Measurements from ENCODE around the gene NOLC1.
A peak's percentile ranks its signal among the peaks of the same experiment; 100 is the strongest.

Gene NOLC1

DNA sequence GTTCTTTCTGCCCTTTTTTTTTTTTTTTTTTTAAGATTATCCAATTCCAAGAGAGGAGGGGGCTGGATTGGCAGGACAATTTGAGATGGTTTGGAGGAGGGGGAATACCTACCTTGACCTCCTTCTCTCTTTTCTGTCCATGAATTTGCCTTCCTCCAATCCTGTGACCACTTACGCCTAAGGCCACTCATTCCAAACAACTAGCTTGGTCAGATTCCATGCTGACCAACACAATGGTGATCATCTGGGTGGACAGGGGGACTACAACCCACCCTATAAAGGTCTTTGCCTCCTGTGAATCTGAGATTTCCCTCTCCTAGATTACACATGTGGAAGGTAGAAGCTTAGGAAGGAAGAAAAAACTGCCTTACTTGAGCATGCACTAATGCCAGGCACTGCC, 29.7 kb upstream of the NOLC1 start:
- no peak for DNase-seq

GRCh38 chr10:102123223-102123622, 29.0 kb upstream of the NOLC1 start:
- no peak for DNase-seq

GRCh38 chr10:102131286-102132170, 20.7 kb upstream of the NOLC1 start:
- DNase-seq = no peak

DNA sequence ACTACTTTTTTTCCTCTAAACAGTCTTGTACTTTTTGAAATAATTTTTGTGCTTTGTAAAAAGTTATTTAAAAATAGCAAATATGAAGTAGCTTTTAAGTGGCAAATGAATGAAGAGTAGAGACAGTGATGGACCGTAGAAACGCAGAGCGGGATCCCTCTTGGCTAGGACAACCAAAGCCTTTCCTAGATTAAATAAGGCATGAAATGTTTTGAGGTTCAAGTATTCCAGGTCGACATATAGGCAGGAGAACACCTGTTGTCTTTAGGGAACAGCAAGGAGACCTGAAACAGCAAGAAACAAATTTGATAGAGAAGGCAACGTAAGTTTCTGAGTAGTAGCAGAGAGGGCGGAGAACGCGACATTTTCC, 20.0 kb upstream of the NOLC1 start:
- DNase-seq = no peak

GRCh38 chr10:102132563-102133372, 19.4 kb upstream of the NOLC1 start, which contains the start of gene PPRC1:
Gene PPRC1 (plus strand): TSS chr10:102133040. CDS start chr10:102133069, 29 bp downstream.
- peak; percentile 96 for DNase-seq

GRCh38 chr10:102133373-102134195, 18.6 kb upstream of the NOLC1 start:
- no peak for DNase-seq

GRCh38 chr10:102134416-102134815, 17.8 kb upstream of the NOLC1 start:
- no peak for DNase-seq

DNA sequence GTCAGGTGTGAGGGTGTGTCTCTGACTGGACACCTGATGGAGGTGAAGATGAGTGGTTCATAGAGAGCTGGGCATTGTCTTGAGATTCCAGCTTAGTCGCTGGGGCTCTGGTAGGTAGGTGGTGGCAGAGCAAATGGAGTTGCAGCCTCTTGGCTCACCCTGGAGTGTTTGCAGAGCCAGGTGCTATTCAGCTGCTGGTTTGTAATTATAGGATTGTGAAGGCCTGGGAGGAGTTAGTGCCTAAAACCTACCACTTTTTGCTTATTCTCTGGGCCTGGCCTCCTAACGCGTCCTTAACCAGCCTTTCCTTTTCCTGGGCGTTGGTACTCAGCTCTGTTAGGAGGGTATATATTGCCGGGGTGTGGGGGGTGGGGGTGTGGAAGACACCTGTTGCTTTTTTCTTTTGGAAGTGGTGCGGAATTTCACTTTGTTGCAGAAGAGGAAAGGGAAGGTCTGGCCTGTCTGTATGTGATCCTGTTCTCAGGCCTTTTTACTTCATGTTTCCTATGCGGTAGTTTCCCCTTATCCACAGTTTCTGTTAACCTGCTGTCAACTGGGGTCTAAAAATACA, 16.1 kb upstream of the NOLC1 start:
- DNase-seq = no peak

GRCh38 chr10:102139281-102140110, 12.7 kb upstream of the NOLC1 start:
- DNase-seq = no peak

GRCh38 chr10:102140218-102140617, 12.0 kb upstream of the NOLC1 start:
- no peak for DNase-seq

DNA sequence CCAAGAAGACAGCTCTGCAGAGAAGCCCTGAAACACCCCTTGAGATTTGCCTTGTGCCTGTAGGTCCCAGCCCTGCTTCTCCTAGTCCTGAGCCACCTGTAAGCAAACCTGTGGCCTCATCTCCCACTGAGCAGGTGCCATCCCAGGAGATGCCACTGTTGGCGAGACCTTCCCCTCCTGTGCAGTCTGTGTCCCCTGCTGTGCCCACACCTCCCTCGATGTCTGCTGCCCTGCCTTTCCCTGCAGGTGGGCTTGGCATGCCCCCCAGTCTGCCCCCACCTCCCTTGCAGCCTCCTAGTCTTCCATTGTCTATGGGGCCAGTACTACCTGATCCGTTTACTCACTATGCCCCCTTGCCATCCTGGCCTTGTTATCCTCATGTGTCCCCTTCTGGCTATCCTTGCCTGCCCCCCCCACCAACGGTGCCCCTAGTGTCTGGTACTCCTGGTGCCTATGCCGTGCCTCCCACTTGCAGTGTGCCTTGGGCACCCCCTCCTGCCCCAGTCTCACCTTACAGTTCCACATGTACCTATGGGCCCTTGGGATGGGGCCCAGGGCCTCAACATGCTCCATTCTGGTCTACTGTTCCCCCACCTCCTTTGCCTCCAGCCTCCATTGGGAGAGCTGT, 11.2 kb upstream of the NOLC1 start:
- no peak for DNase-seq

GRCh38 chr10:102141583-102142107, 10.5 kb upstream of the NOLC1 start:
- no peak for DNase-seq

GRCh38 chr10:102146971-102147428, 5.2 kb upstream of the NOLC1 start:
- DNase-seq = no peak

DNA sequence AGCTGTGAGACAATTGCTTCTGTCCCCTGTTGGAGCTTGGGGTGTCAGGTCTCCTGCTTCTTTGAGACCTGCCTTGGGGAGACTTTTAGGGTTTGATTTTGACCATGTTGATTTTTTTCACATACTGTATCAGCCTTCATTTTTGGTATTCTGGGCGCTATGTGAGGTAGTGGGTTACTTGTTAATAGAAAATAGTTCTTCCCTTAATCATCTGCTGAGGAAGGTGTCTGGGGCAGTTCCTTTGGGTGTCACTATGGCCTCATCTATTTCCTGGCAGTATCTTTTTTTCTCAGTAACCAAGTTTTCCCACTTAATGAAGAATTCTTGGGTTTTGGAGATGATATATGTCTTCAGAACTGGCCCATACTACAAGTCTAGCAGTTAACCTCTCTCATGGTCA, 4.6 kb upstream of the NOLC1 start:
- no peak for DNase-seq

DNA sequence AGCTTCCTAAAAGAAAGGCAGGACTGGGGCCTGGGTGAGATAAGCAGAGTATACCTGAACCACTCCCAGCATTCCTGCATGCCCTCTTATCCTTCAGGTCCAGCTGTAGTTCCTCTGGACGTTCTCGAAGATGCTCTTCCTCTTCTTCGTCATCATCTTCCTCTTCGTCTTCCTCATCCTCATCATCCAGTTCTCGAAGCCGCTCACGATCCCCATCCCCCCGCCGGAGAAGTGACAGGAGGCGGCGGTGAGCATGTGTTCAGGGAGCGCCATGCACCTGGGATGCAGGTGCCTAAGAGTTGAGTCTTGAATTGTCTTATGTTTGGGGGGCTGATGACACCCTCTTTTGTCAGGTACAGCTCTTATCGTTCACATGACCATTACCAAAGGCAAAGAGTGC, 3.9 kb upstream of the NOLC1 start:
- DNase-seq = no peak

- DNase-seq = no peak
These were observed 1.0 kb upstream of the NOLC1 start for GRCh38 chr10:102150970-102151773.

- DNase-seq = no peak
These were observed 329 bp downstream of the NOLC1 start for GRCh38 chr10:102152545-102152890.

- no peak for DNase-seq
These were observed 968 bp downstream of the NOLC1 start for GRCh38 chr10:102153093-102153620.

DNA sequence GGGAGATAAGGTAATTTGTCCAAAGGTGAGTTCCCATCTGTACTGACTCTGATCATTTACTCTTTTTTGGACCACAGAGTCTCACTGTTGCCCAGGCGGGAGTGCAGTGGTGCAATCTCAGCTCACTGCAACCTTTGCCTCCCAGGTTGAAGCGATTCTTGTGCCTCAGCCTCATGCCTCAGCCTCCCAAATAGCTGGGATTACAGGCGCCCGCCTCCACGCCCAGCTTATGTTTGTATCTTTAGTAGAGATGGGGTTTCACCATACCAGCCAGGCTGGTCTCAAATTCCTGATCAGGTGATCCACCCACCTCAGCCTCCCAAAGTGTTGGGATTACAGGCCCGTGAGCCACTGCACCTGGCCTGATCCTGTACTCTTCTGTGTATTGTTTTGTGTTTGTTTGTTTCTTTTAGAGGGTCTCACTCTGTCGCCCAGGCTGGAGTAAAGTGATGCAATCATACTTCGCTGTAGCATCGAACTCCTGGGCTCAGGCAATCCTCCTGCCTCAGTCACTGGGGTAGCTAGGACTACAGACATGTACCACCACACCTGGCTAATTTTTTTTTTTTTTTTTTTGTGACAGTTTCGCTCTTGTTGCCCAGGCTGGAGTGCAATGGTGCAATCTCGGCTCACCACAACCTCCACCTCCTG, 2.4 kb downstream of the NOLC1 start:
- no peak for DNase-seq
